HCT116 (cell line): ENCODE measurements around the gene MSANTD4. TPM values are rescaled to one million over a fixed set of nuclear protein-coding genes. Genes with fewer than 3 reads are reported as not detected.

Source experiments
- ATAC-seq: fragments of 200-7000 bp; cut with Tn5 transposase; 2 replicates; pipeline ENCODE4 v1.9.1; 2020; ENCODE audit warnings: mild to moderate bottlenecking, moderate library complexity
- BruUV-seq: library from RNA; stranded (reverse); fragments of 400-500 nt; replicated peaks from 2 replicates; lab custom pipeline; 2021; lab: Mats Ljungman, UMichigan
- CTCF ChIA-PET: fragments of 300-600 bp; sonication (Branson Sonifier 250); formaldehyde crosslinking; loops from one replicate; lab custom pipeline; 2021; ENCODE audit warnings: antibody characterized with exemption; lab: Charles Lee
- POLR2A ChIA-PET: fragments of 300-600, 350-600 bp; sonication (Branson Sonifier 250); formaldehyde crosslinking; loops from one replicate; lab custom pipeline; 2021; ENCODE audit warnings: antibody characterized with exemption; lab: Charles Lee
- RAD21 ChIA-PET, 2 experiments: fragments of 300-600 bp; sonication (Branson Sonifier 250); formaldehyde crosslinking; loops; one replicate each; lab custom pipeline; 2023; ENCODE audit warnings: low total read pairs in 2 of 2; ENCODE audit not compliant: uncharacterized antibody in 2 of 2, unreplicated experiment in 2 of 2, low non-redundant PET in 1 of 2; lab: Charles Lee
- DNase-seq: peaks from one replicate; pipeline ENCODE4 v3.0.0-alpha.2; 2010; ENCODE audit warnings: low read depth, low spot score
- H2AFZ ChIP-seq: fragments of 200-600 bp; shearing (Covaris generic), sonication (generic); 2 replicates; pipeline ENCODE4 v1.6.1; 2017; ENCODE audit warnings: low read depth, mixed run types, mixed read lengths, antibody characterized with exemption, low read length; ENCODE audit not compliant: poor library complexity, severe bottlenecking
- H3K27ac ChIP-seq: 2 replicates; pipeline ENCODE4 v1.5.1; 2012; ENCODE audit warnings: low read depth, low read length
- H3K27me3 ChIP-seq: fragments of 200-600 bp; sonication (generic); 2 replicates; pipeline ENCODE4 v1.6.1; 2016; ENCODE audit warnings: mixed run types, low read length, mixed read lengths; ENCODE audit not compliant: insufficient read depth
- H3K36me3 ChIP-seq, 2 experiments: fragments of 200-500 bp in 1 of 2; fragments of 200-600 bp in 1 of 2; sonication (Bioruptor generic) in 1 of 2; sonication (generic) in 1 of 2; 2 replicates each; pipeline versions ENCODE4 v1.5.1 to v1.6.1; 2014 to 2016; ENCODE audit warnings: low read length in 2 of 2, inconsistent platforms in 1 of 2, mixed read lengths in 1 of 2, mixed run types in 1 of 2; ENCODE audit not compliant: insufficient read depth in 2 of 2, control insufficient read depth in 1 of 2
- H3K4me1 ChIP-seq, 2 experiments: fragments of 200-600 bp in 1 of 2; sonication (generic) in 1 of 2; 2 replicates each; pipeline versions ENCODE4 v1.5.1 to v1.6.1; 2012 to 2017; ENCODE audit warnings: low read length in 2 of 2, inconsistent platforms in 1 of 2, mild to moderate bottlenecking in 1 of 2, mixed read lengths in 1 of 2, mixed run types in 1 of 2, moderate library complexity in 1 of 2; ENCODE audit not compliant: insufficient read depth in 2 of 2, control insufficient read depth in 1 of 2
- H3K4me2 ChIP-seq: fragments of 200-600 bp; sonication (generic); 2 replicates; pipeline ENCODE4 v1.6.1; 2017; ENCODE audit warnings: mixed run types, low read length, mixed read lengths
- H3K4me3 ChIP-seq, 2 experiments: fragments of 200-600 bp in 1 of 2; sonication (generic) in 1 of 2; replicated peaks in 1 of 2; 2 replicates each; pipeline ENCODE4 v1.5.1; 2011 to 2016; ENCODE audit warnings: low read length in 2 of 2, control low read depth in 1 of 2, low read depth in 1 of 2, mild to moderate bottlenecking in 1 of 2, mixed read lengths in 1 of 2, mixed run types in 1 of 2
- H3K79me2 ChIP-seq: fragments of 200-600 bp; sonication (generic); 2 replicates; pipeline ENCODE4 v1.6.1; 2017; ENCODE audit warnings: mild to moderate bottlenecking, mixed run types, low read length, moderate library complexity, mixed read lengths; ENCODE audit not compliant: insufficient read depth
- H3K9ac ChIP-seq: fragments of 200-600 bp; sonication (generic); 2 replicates; pipeline ENCODE4 v1.6.1; 2016; ENCODE audit warnings: low read length, mixed read lengths
- H3K9me2 ChIP-seq: fragments of 200-600 bp; sonication (generic), shearing (Covaris generic); 2 replicates; pipeline ENCODE4 v1.6.1; 2017; ENCODE audit warnings: mixed run types, mild to moderate bottlenecking, moderate library complexity; ENCODE audit not compliant: insufficient read depth
- H3K9me3 ChIP-seq, 2 experiments: fragments of 200-500 bp in 1 of 2; fragments of 200-600 bp in 1 of 2; sonication (Bioruptor generic) in 1 of 2; sonication (generic) in 1 of 2; 2 replicates each; pipeline ENCODE4 v1.6.1; 2014 to 2017; ENCODE audit warnings: low read length in 2 of 2, mixed read lengths in 2 of 2, inconsistent platforms in 1 of 2, low read depth in 1 of 2, mild to moderate bottlenecking in 1 of 2, mixed run types in 1 of 2, moderate library complexity in 1 of 2; ENCODE audit not compliant: control insufficient read depth in 1 of 2, insufficient read depth in 1 of 2
- H4K20me1 ChIP-seq: fragments of 200-600 bp; sonication (generic), shearing (Covaris generic); 2 replicates; pipeline ENCODE4 v1.6.1; 2017; ENCODE audit warnings: mixed run types, mild to moderate bottlenecking, moderate library complexity; ENCODE audit not compliant: insufficient read depth
- CBX3 ChIP-seq: IDR thresholded peaks from 2 replicates; pipeline ENCODE4 v1.6.1; 2012; ENCODE audit warnings: low read depth
- CEBPB ChIP-seq: IDR thresholded peaks from 2 replicates; pipeline ENCODE4 v1.6.1; 2012; ENCODE audit warnings: low read depth
- CTCF ChIP-seq, 3 experiments: fragments of 200-600 bp in 1 of 3; sonication (generic) in 1 of 3; IDR thresholded peaks in 2 of 3; conservative IDR thresholded peaks in 1 of 3; 2 replicates each; pipeline ENCODE4 v1.5.1; 2012 to 2017; ENCODE audit warnings: low read depth in 2 of 3, low read length in 2 of 3, antibody characterized with exemption in 1 of 3, borderline replicate concordance in 1 of 3, control low read depth in 1 of 3, mild to moderate bottlenecking in 1 of 3, mixed read lengths in 1 of 3, mixed run types in 1 of 3, moderate library complexity in 1 of 3; ENCODE audit not compliant: insufficient read depth in 1 of 3
- EGR1 ChIP-seq: IDR thresholded peaks from 2 replicates; pipeline ENCODE4 v1.6.1; 2012; ENCODE audit warnings: low read depth
- ELF1 ChIP-seq: IDR thresholded peaks from 2 replicates; pipeline ENCODE4 v1.6.1; 2012; ENCODE audit warnings: low read depth, borderline replicate concordance
- EZH2phosphoT487 ChIP-seq: fragments of 200-600 bp; IDR thresholded peaks from 2 replicates; pipeline ENCODE4 v1.6.1; 2018; ENCODE audit warnings: antibody characterized with exemption, borderline replicate concordance
- JUND ChIP-seq: IDR thresholded peaks from 2 replicates; pipeline ENCODE4 v1.6.1; 2012
- POLR2A ChIP-seq: IDR thresholded peaks from 2 replicates; pipeline ENCODE4 v1.7.0; 2011; ENCODE audit warnings: borderline replicate concordance; ENCODE audit not compliant: insufficient read depth, insufficient read length; ENCODE audit errors: extremely low read depth
- SIN3A ChIP-seq: IDR thresholded peaks from 2 replicates; pipeline ENCODE4 v1.6.1; 2012; ENCODE audit warnings: low read depth
- SP1 ChIP-seq: IDR thresholded peaks from 2 replicates; pipeline ENCODE4 v1.6.1; 2012; ENCODE audit warnings: low read depth
- TCF7L2 ChIP-seq: IDR thresholded peaks from 2 replicates; pipeline ENCODE4 v1.7.0; 2011; ENCODE audit warnings: borderline replicate concordance, inconsistent platforms; ENCODE audit not compliant: insufficient read depth, insufficient read length; ENCODE audit errors: extremely low read depth
- YY1 ChIP-seq: IDR thresholded peaks from 2 replicates; pipeline ENCODE4 v1.6.1; 2011; ENCODE audit warnings: low read length, low read depth, moderate library complexity, mild to moderate bottlenecking; ENCODE audit not compliant: insufficient replicate concordance; ENCODE audit errors: extremely low read depth
- ZNF274 ChIP-seq: fragments of 200-500 bp; sonication (Bioruptor generic); IDR thresholded peaks from 2 replicates; pipeline ENCODE4 v1.6.1; 2014; ENCODE audit warnings: mild to moderate bottlenecking, low read depth, low read length, inconsistent platforms
- intact Hi-C: fragments of 100-400 bp; cut with micrococcal nuclease; formaldehyde crosslinking; loops from 2 replicates; pipeline ENCODE4 v1.10.0; 2022
- total RNA-seq: library from RNA; stranded (reverse); gene quantifications from one replicate; pipeline ENCODE4 v1.2.1, GENCODE V29; 2021; ENCODE audit not compliant: unreplicated experiment
- TF ChIP-seq, protein P1 (sequence below): IDR thresholded peaks from 2 replicates; pipeline ENCODE4 v1.6.1; 2011; ENCODE audit warnings: mild to moderate bottlenecking, low read length, moderate library complexity; ENCODE audit not compliant: insufficient replicate concordance; ENCODE audit errors: extremely low read depth
- TF ChIP-seq, protein P2 (sequence below): IDR thresholded peaks from 2 replicates; pipeline ENCODE4 v1.6.1; 2012

The MSANTD4 gene
- total RNA-seq, 1 experiment from 2014 or later, result 15.7 TPM

DNA sequence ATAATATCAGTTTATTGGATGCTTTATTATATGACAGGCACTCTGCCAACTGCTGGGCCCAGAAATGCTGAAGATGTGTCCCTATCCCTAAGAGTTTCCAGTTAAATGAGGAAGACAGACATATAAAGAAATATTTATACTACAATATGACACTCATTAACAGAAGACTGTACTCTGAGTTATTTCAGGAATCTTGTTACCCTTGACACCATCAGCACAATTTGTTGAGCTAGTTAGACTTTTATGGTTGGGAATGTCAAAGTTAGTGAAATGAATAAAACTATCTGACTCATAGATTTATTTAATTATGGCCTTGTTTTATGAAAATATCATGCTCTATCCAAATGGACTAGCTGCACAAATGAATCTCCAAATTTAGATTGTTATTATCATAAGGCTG lies 25.6 kb upstream of the MSANTD4 start:
- no peaks in the 10 kb centered on the region for H3K9me3 ChIP-seq
- no peaks in the 10 kb centered on the region for H4K20me1 ChIP-seq
- no peak overlapping the region for H3K4me2 ChIP-seq
- CTCF ChIA-PET, result no interaction called here
- no TSS peak for BruUV-seq
- DNase-seq, result no peak
- TF ChIP-seq SIN3A, result no peak
- no peak for TF ChIP-seq EGR1
- TF ChIP-seq ZNF274, result no peak
- TF ChIP-seq CTCF (IDR thresholded peaks at IDR 0.05 in 2 of 3, conservative IDR thresholded peaks at IDR 0.05 in 1 of 3; ENCODE audit: borderline replicate concordance in 1 of 3, insufficient read depth in 1 of 3, low read depth in 2 of 3, low read length in 2 of 3), result no peak
- no peak for TF ChIP-seq EZH2phosphoT487
- TF ChIP-seq TCF7L2, result no peak
- TF ChIP-seq, protein P1, sequence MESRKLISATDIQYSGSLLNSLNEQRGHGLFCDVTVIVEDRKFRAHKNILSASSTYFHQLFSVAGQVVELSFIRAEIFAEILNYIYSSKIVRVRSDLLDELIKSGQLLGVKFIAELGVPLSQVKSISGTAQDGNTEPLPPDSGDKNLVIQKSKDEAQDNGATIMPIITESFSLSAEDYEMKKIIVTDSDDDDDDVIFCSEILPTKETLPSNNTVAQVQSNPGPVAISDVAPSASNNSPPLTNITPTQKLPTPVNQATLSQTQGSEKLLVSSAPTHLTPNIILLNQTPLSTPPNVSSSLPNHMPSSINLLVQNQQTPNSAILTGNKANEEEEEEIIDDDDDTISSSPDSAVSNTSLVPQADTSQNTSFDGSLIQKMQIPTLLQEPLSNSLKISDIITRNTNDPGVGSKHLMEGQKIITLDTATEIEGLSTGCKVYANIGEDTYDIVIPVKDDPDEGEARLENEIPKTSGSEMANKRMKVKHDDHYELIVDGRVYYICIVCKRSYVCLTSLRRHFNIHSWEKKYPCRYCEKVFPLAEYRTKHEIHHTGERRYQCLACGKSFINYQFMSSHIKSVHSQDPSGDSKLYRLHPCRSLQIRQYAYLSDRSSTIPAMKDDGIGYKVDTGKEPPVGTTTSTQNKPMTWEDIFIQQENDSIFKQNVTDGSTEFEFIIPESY, result no peak
- no peak for TF ChIP-seq ELF1
- no peak for TF ChIP-seq CEBPB
- no peak for TF ChIP-seq SP1
- TF ChIP-seq CBX3, result no peak
- TF ChIP-seq, protein P2, sequence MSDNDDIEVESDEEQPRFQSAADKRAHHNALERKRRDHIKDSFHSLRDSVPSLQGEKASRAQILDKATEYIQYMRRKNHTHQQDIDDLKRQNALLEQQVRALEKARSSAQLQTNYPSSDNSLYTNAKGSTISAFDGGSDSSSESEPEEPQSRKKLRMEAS, result no peak
- TF ChIP-seq YY1, result no peak
- no peak for TF ChIP-seq JUND
- no peak for TF ChIP-seq POLR2A
- H3K27me3 ChIP-seq, result no peaks in the 10 kb centered on the region
- no peak for ATAC-seq
- H3K27ac ChIP-seq, result no peak overlapping the region
- no peaks in the 10 kb centered on the region for H3K79me2 ChIP-seq
- no peak overlapping the region for H2AFZ ChIP-seq
- H3K9me2 ChIP-seq, result no peaks in the 10 kb centered on the region
- RAD21 ChIA-PET, result no interaction called here
- H3K4me1 ChIP-seq, result no peaks in the 10 kb centered on the region
- H3K9ac ChIP-seq, result no peak overlapping the region
- intact Hi-C loops, result no loop called here
- H3K36me3 ChIP-seq, result no peaks in the 10 kb centered on the region
- H3K4me3 ChIP-seq, result no peak overlapping the region
- POLR2A ChIA-PET, result no interaction called here
